Brain pericyte (primary cell): Measurements from ENCODE around the gene RETSAT.
"Not testable (repeated sequence)": the region's sequence is repeated elsewhere in the genome, so short reads cannot be mapped to it uniquely, and the experiment has no call there.

Source experiments
- DNase-seq: peaks from one replicate; pipeline ENCODE4 v3.0.0-alpha.2; 2012; ENCODE audit warnings: low read depth, low spot score

RETSAT gene

GRCh38 chr2:85354286-85355072 lies at the start of gene RETSAT, which contains the start of gene ELMOD3:
RETSAT (minus strand) TSS chr2:85354528; CDS start chr2:85354507, 21 bp downstream.
ELMOD3 (plus strand) TSS chr2:85354769; CDS start chr2:85357199, 2,430 bp downstream.
- DNase-seq, result peak; percentile 94

DNA sequence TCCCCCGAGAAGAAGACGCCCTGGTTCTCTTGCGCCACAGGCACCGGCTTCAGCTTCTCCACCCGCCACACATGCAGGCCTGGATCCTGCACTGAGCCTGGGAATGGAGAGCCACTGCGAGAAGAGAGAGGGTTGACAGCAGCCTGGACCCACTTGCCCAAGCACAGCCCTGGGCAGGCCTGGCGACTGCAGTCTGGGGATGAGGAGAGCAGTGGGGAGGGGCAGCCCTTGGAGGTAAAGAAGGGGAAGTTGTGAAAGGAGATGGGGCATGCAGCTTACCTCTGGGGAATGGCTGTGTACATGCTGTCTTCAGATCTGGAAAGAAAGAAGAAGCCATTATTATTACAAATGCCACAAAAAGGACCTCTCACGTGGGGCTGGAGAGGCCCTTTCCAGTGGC lies 47.5 kb upstream of the RETSAT start:
- no peak for DNase-seq

DNA sequence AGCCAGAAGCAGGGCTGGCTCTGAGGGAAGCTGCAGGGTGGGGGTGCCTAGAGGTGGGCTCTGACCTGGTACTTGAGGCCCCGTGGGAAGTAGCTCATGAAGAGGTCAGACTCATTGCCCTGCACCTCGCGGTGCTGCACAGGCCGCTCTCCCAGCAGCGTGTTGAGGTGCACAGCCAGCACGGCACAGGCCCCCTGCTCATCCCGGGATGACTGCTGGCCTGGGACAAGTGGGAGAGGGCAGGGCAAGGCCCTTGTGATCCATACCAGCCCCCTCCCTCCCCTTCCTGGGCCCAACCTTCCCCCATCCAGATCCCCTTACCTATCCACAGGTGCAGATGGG lies 47.1 kb upstream of the RETSAT start:
- DNase-seq, result no peak

DNA sequence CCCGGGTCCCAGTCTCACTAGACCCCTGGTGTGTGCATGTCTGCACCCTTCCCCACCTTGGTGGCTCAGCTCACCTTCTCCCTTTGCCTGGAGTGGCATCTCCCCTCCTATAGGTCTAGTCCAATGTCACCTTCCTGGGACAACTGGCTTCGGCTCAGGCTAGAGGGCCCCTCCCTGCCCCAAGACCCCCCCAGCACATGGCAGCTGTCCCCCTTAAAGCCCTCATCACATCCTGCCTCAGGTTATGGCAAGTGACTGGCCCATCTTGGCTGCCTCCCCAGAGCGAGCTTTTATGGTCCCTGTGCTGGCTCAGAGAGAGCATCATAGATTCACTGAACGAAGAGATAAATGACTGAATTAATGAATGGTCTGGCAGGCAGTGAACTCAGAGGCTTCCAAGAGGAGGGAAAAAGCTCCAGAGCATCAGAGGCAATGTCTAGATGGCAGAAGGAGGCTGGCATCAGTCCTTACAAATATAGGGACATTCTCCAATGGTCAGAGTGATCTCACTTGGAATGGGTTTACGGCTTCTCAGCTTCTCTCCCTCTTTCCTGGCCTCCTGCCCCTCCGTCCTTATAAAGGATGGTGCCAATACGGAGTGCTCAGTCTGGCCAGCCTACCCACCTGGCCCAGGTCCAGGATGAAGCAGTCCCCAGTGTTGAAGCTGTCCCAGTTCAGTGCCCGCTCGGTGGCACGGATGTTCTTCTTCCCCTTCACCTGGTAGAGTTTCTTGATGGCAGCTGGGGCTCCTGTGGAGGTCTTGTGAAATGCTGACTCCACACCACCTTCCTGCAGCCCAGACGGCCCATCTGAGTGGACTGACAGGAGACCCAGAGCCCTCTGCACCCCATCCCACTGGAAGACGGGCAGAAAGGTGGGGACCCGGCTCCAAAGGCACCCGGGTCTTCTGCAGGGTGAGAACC lies 46.5 kb upstream of the RETSAT start:
- no peak for DNase-seq

- no peak for DNase-seq
Observed at GRCh38 chr2:85400023-85400422, 45.7 kb upstream of the RETSAT start.

- DNase-seq, result no peak
Observed at GRCh38 chr2:85399183-85399455, 44.8 kb upstream of the RETSAT start.

- DNase-seq, result no peak
Observed at GRCh38 chr2:85398426-85399182, 44.3 kb upstream of the RETSAT start.

DNA sequence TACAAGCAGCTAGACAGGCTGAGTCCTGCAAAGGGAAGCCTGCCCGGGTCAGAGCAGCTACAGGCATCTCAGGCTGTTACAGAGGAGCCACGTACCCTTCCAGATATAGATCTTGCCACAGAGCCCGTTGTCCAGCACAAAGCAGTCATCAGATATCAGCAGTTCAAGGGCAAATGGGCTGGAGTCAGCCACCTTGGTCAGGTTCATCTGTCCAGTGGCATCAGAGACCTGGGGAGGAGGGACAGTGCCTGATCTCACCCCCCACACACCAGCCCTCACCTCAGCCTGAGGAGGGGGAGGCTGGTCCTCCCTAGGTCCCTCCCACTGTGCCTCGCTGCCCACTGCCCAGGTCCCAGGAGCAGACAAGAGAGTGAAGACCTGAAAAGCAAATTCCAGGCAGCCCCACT lies 43.6 kb upstream of the RETSAT start:
- DNase-seq, result no peak

GRCh38 chr2:85396531-85397470 lies 42.5 kb upstream of the RETSAT start:
- DNase-seq, result no peak

GRCh38 chr2:85395912-85396475 lies 41.7 kb upstream of the RETSAT start:
- DNase-seq, result no peak

DNA sequence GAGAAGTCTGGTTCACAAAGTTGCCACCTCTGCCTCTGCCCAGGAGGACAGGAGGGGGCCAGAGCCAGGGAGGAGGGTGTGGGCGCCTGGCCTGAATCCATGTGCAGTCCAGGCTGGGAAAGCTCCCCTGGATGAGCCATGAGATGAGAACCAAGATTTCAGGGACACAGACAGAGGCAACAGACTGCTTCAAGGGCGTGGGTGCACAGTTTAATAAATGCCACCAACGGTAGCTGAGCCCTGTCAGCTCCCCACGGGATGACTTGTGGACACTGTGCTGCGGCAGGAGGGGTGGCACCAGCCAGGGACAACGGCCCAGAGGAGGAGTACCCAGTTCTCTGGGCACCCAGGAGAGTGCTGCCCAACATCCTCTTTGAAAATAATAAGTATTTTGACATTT lies 40.6 kb upstream of the RETSAT start:
- no peak for DNase-seq

DNA sequence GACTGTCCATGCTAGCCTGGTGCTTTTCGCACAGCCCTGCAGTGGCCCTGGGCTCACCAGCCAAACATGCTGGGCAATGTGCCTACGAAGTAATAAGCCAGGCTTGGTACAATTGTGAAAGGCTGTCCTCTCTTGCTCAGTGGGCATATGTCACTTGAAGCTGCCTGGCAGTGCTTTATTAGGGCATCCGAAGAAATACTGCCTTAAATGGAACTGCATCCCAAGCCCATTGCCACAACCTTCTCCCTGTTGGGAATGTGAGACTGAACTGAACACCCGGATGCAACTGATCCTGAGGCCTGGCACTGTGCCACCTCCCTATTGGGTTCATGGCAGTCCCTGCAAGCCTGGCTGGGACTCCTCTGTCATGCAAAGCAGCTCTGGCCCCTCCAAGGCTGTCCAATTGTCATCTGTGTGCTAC lies 39.9 kb upstream of the RETSAT start:
- DNase-seq, result no peak

DNA sequence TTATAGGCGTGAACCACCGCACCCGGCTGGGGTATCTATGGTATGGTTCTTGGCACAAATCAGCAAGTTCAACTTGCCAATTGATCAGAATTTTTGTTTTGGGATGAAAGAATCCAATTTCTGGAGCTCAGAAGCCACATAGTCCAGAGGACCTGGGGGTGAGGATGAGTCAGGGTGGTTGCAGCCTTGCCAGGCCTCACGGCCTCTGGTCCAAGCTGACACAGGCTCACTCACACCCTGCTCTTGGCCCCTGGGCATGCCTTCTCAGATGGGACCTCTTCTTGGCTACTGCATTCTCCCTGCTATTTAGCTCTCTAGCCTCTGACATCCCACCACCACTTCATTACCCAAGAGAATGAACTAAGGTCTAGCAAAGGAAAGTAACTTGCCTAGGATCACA lies 39.5 kb upstream of the RETSAT start:
- DNase-seq, result no peak

DNA sequence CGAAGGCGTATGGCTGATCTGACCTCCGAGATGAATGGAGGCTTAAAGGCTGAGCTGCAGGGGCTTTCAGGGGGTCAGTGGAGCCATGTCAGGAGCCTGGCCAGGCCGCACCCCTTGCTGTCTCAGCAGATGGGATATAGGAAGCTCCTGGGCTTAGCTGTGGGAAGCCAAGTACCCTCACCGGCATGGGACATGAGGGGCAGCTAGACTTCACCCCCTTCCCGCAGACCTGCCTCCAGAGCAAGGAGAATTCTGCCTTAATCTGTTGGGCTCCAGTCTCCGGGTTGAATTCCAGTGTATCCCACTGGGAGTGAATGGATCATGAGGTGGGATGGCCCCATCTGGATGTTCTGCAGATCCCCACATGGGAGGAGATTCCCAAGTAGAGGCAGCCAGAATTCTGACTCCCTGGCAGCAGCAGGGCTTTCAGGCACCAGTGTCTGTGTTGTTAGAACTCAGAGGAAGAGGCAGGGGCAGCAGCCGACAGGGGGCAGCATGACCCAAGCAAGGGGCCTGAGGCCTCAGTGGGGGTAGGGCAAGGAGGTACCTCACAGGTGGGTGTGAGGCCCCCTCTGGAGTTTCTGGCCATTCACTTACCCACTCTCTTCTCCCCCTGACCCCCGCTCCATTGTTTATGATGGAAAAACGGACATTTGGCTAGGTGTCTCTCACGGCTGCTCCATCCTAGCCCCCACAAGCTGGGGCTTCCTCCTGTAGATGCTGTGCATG lies 36.8 kb upstream of the RETSAT start:
- DNase-seq, result no peak

GRCh38 chr2:85388878-85389538 lies 34.7 kb upstream of the RETSAT start:
- no peak for DNase-seq

GRCh38 chr2:85387754-85388153 lies 33.4 kb upstream of the RETSAT start:
- no peak for DNase-seq

DNA sequence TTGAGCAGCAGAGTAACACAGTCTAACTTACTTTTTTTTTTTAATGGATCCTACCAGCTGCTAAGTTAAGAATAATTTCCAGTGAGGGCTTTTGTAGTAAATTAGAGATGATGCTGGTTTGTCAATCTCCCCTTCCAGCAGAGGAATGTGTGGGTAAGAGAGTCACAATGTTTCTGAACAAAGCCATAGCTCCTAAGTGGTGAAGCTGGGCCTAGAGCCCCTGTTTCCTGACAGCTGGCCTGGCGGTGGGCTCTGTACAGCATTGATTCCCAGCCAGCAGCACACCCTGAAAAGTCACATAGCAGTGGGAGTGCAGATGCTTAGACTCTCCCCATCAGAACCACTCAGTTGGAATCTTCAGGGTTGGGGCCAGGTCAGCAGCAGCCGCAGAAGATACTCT lies 31.4 kb upstream of the RETSAT start:
- DNase-seq, result no peak

GRCh38 chr2:85383850-85384249 lies 29.5 kb upstream of the RETSAT start:
- DNase-seq, result no peak

- not testable (repeated sequence) for DNase-seq
Observed at GRCh38 chr2:85383151-85383550, 28.8 kb upstream of the RETSAT start.

- no peak for DNase-seq
Observed at GRCh38 chr2:85380048-85380447, 25.7 kb upstream of the RETSAT start.
